HepG2 (cell line): ENCODE measurements around the gene KCTD6. TPM values are rescaled to one million over a fixed set of nuclear protein-coding genes. Genes with fewer than 3 reads are reported as not detected.
A peak's percentile ranks its signal among the peaks of the same experiment; 100 is the strongest.

Experiments
- ATAC-seq: fragments of 200-7000 bp; cut with Tn5 transposase; 3 replicates; pipeline ENCODE4 v1.9.1; 2020; ENCODE audit warnings: mild to moderate bottlenecking, moderate library complexity
- BruUV-seq: library from RNA; stranded (reverse); fragments of 400-500 nt; replicated peaks from 2 replicates; lab custom pipeline; 2021; lab: Mats Ljungman, UMichigan
- CTCF ChIA-PET: fragments of 300-600 bp; formaldehyde crosslinking; extraction: SDS; loops from one replicate; lab custom pipeline; 2021; ENCODE audit warnings: low total read pairs, inconsistent platforms, low intra/inter-chr PET ratio; lab: Yijun Ruan, JAX
- POLR2A ChIA-PET: fragments of 350-600 bp; sonication (Branson Sonifier 250); formaldehyde crosslinking; loops from one replicate; lab custom pipeline; 2020; ENCODE audit warnings: antibody characterized with exemption, inconsistent platforms; lab: Yijun Ruan, JAX
- DNase-seq: peaks from one replicate; pipeline ENCODE4 v3.0.0-alpha.2; 2015; ENCODE audit warnings: low spot score
- FAIRE-seq: peaks from 3 replicates; lab custom pipeline; 2011; peaks lifted over from hg19 to GRCh38; lab: Jason Lieb, UNC
- H2AFZ ChIP-seq: one replicate; pipeline ENCODE4 v1.6.1; 2011; ENCODE audit warnings: low read length, inconsistent platforms
- H3K27ac ChIP-seq: fragments of 300-600 bp; 3 replicates; pipeline ENCODE4 v1.8.0; 2011; ENCODE audit warnings: mixed run types, mild to moderate bottlenecking, mixed read lengths, low read length, inconsistent platforms; ENCODE audit not compliant: insufficient read depth; ENCODE audit errors: extremely low read length
- H3K27me3 ChIP-seq, 2 experiments: fragments of 200-600 bp in 1 of 2; 2 replicates in 1 of 2; 3 replicates in 1 of 2; pipeline versions ENCODE4 v1.6.0 to v1.8.0; 2011; ENCODE audit warnings: low read length in 2 of 2, mild to moderate bottlenecking in 2 of 2, moderate library complexity in 2 of 2, inconsistent platforms in 1 of 2; ENCODE audit not compliant: insufficient read depth in 2 of 2, control insufficient read depth in 1 of 2
- H3K36me3 ChIP-seq, 2 experiments: fragments of 200-600 bp in 1 of 2; replicated peaks in 1 of 2; 2 replicates in 1 of 2; 3 replicates in 1 of 2; pipeline versions ENCODE4 v1.5.1 to v1.8.0; 2011; ENCODE audit warnings: low read length in 2 of 2, inconsistent platforms in 1 of 2; ENCODE audit not compliant: insufficient read depth in 2 of 2, control insufficient read depth in 1 of 2
- H3K4me1 ChIP-seq: 2 replicates; pipeline ENCODE4 v1.5.1; 2012; ENCODE audit warnings: low read length, inconsistent platforms; ENCODE audit not compliant: insufficient read depth
- H3K4me2 ChIP-seq: 2 replicates; pipeline ENCODE4 v1.6.0; 2011; ENCODE audit warnings: low read depth, low read length, inconsistent platforms
- H3K4me3 ChIP-seq, 3 experiments: fragments of 200-600 bp in 1 of 3; sonication (generic), shearing (Covaris generic) in 1 of 3; replicated peaks in 1 of 3; 2 replicates each; pipeline ENCODE4 v1.5.1; 2011 to 2016; ENCODE audit warnings: low read length in 3 of 3, inconsistent platforms in 2 of 3, low read depth in 2 of 3, mild to moderate bottlenecking in 2 of 3, control low read depth in 1 of 3, mixed read lengths in 1 of 3; ENCODE audit not compliant: insufficient read depth in 1 of 3
- H3K79me2 ChIP-seq: one replicate; pipeline ENCODE4 v1.6.1; 2011; ENCODE audit warnings: low read length, inconsistent platforms; ENCODE audit not compliant: insufficient read depth
- H3K9ac ChIP-seq: 2 replicates; pipeline ENCODE4 v1.6.0; 2011; ENCODE audit warnings: mild to moderate bottlenecking, low read depth, low read length, inconsistent platforms; ENCODE audit not compliant: insufficient read depth
- H3K9me3 ChIP-seq: 2 replicates; pipeline ENCODE4 v1.5.1; 2012; ENCODE audit warnings: mild to moderate bottlenecking, low read length
- H4K20me1 ChIP-seq: 2 replicates; pipeline ENCODE4 v1.6.0; 2011; ENCODE audit warnings: inconsistent platforms, mild to moderate bottlenecking, low read length, moderate library complexity; ENCODE audit not compliant: insufficient read depth
- EP300 ChIP-seq, 3 experiments: sonication (generic) in 1 of 3; formaldehyde crosslinking in 1 of 3; IDR thresholded peaks; 2 replicates each; pipeline versions ENCODE4 v1.5.1 to v1.6.1; 2011 to 2020; ENCODE audit warnings: low read depth in 2 of 3, low read length in 2 of 3, borderline replicate concordance in 1 of 3, improper control_type of control experiment in 1 of 3, mild to moderate bottlenecking in 1 of 3, missing genetic modification reagents in 1 of 3, moderate library complexity in 1 of 3
- KLF12 ChIP-seq: sonication (generic); formaldehyde crosslinking; IDR thresholded peaks from 2 replicates; pipeline ENCODE4 v1.4.0; 2020; ENCODE audit warnings: missing genetic modification reagents, borderline replicate concordance
- MED13 ChIP-seq: sonication (generic); formaldehyde crosslinking; IDR thresholded peaks from 2 replicates; pipeline ENCODE4 v1.5.0; 2020; ENCODE audit warnings: missing genetic modification reagents
- ZC3H4 ChIP-seq: sonication (generic); formaldehyde crosslinking; IDR thresholded peaks from 2 replicates; pipeline ENCODE4 v1.4.0; 2020; ENCODE audit warnings: missing genetic modification reagents, borderline replicate concordance
- ZEB1 ChIP-seq: IDR thresholded peaks from 2 replicates; pipeline ENCODE4 v1.6.1; 2012; ENCODE audit warnings: mild to moderate bottlenecking, low read depth, inconsistent platforms; ENCODE audit not compliant: insufficient replicate concordance
- ZNF253 ChIP-seq: sonication (generic); formaldehyde crosslinking; IDR thresholded peaks from 2 replicates; pipeline ENCODE4 v1.8.0; 2022; ENCODE audit warnings: mild to moderate bottlenecking, missing genetic modification reagents, borderline replicate concordance
- ZNF350 ChIP-seq: sonication (generic); formaldehyde crosslinking; IDR thresholded peaks from 2 replicates; pipeline ENCODE4 v1.4.0; 2020; ENCODE audit warnings: mild to moderate bottlenecking, low read depth, missing genetic modification reagents, borderline replicate concordance
- ZNF430 ChIP-seq: sonication (generic); formaldehyde crosslinking; IDR thresholded peaks from 2 replicates; pipeline ENCODE4 v1.9.0; 2021; ENCODE audit warnings: mild to moderate bottlenecking, missing genetic modification reagents
- ZNF510 ChIP-seq: sonication (generic); formaldehyde crosslinking; IDR thresholded peaks from 2 replicates; pipeline ENCODE4 v1.4.0; 2020; ENCODE audit warnings: low read depth, mild to moderate bottlenecking, missing genetic modification reagents
- ZNF556 ChIP-seq: sonication (generic); formaldehyde crosslinking; IDR thresholded peaks from 2 replicates; pipeline ENCODE4 v1.4.0; 2020; ENCODE audit warnings: mild to moderate bottlenecking, missing genetic modification reagents, borderline replicate concordance
- ZNF776 ChIP-seq: sonication (generic); formaldehyde crosslinking; IDR thresholded peaks from 2 replicates; pipeline ENCODE4 v1.4.0; 2020; ENCODE audit warnings: mild to moderate bottlenecking, missing genetic modification reagents
- WGBS: methylation state at CpG from one replicate; pipeline ENCODE4 v1.1.6; 2017; ENCODE audit warnings: low lambda C conversion rate; 5-methylcytosine and 5-hydroxymethylcytosine counted together
- in situ Hi-C: cut with HindIII; loops from 2 replicates; pipeline ENCODE4 v1.10.0; 2017; ENCODE audit warnings: low pct_unique_long_range_greater_than_20kb; ENCODE audit not compliant: extremely low pct_ligation_motif_present
- intact Hi-C: fragments of 100-400 bp; cut with micrococcal nuclease; formaldehyde crosslinking; loops from one replicate; pipeline ENCODE4 v1.10.0; 2022; ENCODE audit not compliant: unreplicated experiment
- polyA plus RNA-seq, 8 experiments: library from polyadenylated mRNA; depleted of rRNA in 3 of 8; stranded (reverse) in 7 of 8; unstranded in 1 of 8; fragments of >200 nt; fragmentation: Illumina TruSeq in 4 of 8; extraction: Trizol in 4 of 8; gene quantifications; 2 replicates each; pipeline versions ENCODE4 v1.2.1 to v1.2.3, GENCODE V29; 2011 to 2016; ENCODE audit warnings: low read depth in 4 of 8, missing spikeins in 1 of 8, mixed read lengths in 1 of 8; ENCODE audit not compliant: insufficient read depth in 1 of 8
- total RNA-seq, 5 experiments: library from RNA; depleted of rRNA; stranded (reverse); fragments of >200 nt; fragmentation: Illumina TruSeq; extraction: Trizol; gene quantifications; 2 replicates each; pipeline ENCODE4 v1.2.3, GENCODE V29; 2016; ENCODE audit warnings: low read depth in 1 of 5
- TF ChIP-seq, protein P1 (sequence below): sonication (generic); formaldehyde crosslinking; IDR thresholded peaks from 2 replicates; pipeline ENCODE4 v1.8.0; 2022; ENCODE audit warnings: mild to moderate bottlenecking, missing genetic modification reagents, borderline replicate concordance
- TF ChIP-seq, protein P2 (sequence below): IDR thresholded peaks from 2 replicates; pipeline ENCODE4 v1.6.1; 2012; ENCODE audit warnings: low read depth, low read length, improper control_type of control experiment
- TF ChIP-seq, protein P3 (sequence below): sonication (generic); formaldehyde crosslinking; IDR thresholded peaks from 2 replicates; pipeline ENCODE4 v1.4.0; 2020; ENCODE audit warnings: mild to moderate bottlenecking, missing genetic modification reagents
- TF ChIP-seq, protein P4 (sequence below): sonication (generic); formaldehyde crosslinking; IDR thresholded peaks from 2 replicates; pipeline ENCODE4 v1.5.0; 2020; ENCODE audit warnings: missing genetic modification reagents

Gene KCTD6
- total and polyA plus RNA-seq, 2 of the 13 experiments (the other 11 are each of a cell fraction or from before 2014, with no cell fraction given) = 13.4 to 14.2 TPM

DNA sequence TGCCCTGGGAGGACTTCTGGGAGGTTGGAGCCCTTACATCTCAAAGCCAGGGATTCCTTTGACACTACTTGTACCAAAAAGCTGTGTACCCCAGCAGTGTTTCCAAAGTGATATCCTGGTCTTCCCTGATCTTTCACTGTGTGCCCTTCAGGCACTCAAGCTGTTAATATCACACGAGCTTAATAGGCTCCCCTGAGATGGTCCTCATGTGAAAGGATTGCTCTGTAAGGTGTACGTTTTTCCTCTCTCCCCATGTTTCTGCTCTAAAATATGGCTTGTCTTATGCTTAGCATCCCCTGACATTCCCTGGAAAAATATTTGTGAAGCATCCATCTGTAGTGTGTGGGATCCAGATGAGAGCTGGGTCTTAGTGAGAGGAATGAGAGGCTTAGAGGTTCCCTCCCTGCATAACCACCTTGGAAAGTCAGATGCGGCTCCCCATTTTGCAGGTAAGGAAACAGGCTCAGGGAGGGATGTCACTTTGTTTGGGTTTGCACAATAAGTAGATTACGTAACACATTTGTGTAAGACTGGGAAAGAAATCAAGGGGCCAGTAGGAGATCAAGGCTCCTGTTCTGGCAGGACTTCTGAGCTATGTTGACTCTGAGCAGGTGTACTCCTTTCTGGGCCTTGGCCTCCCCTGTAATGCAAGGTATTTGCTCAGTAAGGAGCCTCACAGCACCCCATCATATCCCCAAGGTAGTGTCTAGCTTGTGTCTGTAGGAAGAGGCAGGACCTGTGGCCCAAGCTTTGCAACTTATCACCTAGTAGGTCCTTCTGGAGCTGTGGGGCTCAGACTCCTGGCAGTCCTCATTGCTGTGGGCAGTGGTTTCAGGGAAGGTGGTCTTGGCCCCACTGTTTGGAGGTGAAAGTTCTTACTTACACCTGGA, 45.8 kb downstream of the KCTD6 start:
- intact Hi-C loops (loop anchor here (2.0 to 10.0 kb wide), 4 partner anchors 19 to 203 kb away; partner anchors contain the start of gene PXK), in situ Hi-C loops (loop anchor here (10.0 kb wide), 1 partner anchor 213 kb away; no protein-coding TSS in a partner anchor)
- CTCF ChIA-PET = no interaction called here
- POLR2A ChIA-PET = interaction anchor here (0.6 to 4.5 kb wide), 20 partner anchors 8 to 230 kb away, joined by 3 to 76 read pairs (median 6); partner anchors contain the start of genes HTD2, KCTD6 and RPP14
- whole genome bisulfite sequencing = 5% methylated on average over 4 of the region's 4 CpGs
- no peaks in the 10 kb centered on the region for H3K9me3 ChIP-seq
- H3K4me2 ChIP-seq = peak overlapping the region; percentile 87
- peak overlapping the region; percentile 64 to 78 (median 77); a peak in 5 of 6 replicates for H3K4me3 ChIP-seq
- H4K20me1 ChIP-seq = no peaks in the 10 kb centered on the region
- no TSS peak for BruUV-seq
- H3K27ac ChIP-seq = peak overlapping the region; percentile 85
- FAIRE-seq (peak; percentile 70), ATAC-seq (no peak; the same call in 2 of the 3 replicates), DNase-seq (peak; percentile 38)
- no peak overlapping the region for H2AFZ ChIP-seq
- H3K4me1 ChIP-seq = peaks cover 59% of the 10 kb centered on the region
- no peaks in the 10 kb centered on the region for H3K79me2 ChIP-seq
- H3K36me3 ChIP-seq = peaks cover 0 to 16% of the 10 kb centered on the region in 2 experiments; a peak in 3 of 5 replicates
- H3K9ac ChIP-seq = peak overlapping the region; percentile 81
- no peaks in the 10 kb centered on the region for H3K27me3 ChIP-seq
- TF ChIP-seq ZC3H4 (CRISPR knock-in tag) (no peak), ZNF776 (CRISPR knock-in tag) (no peak), ZNF430 (CRISPR knock-in tag) (no peak), ZNF350 (peak; percentile 14; the same call in 1 of the 2 replicates), ZEB1 (peak; percentile 33), KLF12 (CRISPR knock-in tag) (no peak), ZNF556 (no peak), ZNF253 (no peak), EP300 (IDR thresholded peaks at IDR 0.05; ENCODE audit: low read depth in 2 of 2, low read length in 2 of 2) (peak in 1 of 2 experiments; percentile 60; a peak in 1 of 4 replicates), EP300 (CRISPR knock-in tag; IDR thresholded peaks at IDR 0.05; ENCODE audit: borderline replicate concordance) (no peak), ZNF510 (CRISPR knock-in tag) (no peak), MED13 (no peak)
- TF ChIP-seq, protein P1, sequence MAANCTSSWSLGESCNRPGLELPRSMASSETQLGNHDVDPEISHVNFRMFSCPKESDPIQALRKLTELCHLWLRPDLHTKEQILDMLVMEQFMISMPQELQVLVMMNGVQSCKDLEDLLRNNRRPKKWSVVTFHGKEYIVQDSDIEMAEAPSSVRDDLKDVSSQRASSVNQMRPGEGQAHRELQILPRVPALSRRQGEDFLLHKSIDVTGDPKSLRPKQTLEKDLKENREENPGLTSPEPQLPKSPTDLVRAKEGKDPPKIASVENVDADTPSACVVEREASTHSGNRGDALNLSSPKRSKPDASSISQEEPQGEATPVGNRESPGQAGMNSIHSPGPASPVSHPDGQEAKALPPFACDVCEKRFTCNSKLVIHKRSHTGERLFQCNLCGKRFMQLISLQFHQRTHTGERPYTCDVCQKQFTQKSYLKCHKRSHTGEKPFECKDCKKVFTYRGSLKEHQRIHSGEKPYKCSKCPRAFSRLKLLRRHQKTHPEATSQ (CRISPR knock-in tag) = peak; percentile 51; the same call in 1 of the 2 replicates
- TF ChIP-seq, protein P2, sequence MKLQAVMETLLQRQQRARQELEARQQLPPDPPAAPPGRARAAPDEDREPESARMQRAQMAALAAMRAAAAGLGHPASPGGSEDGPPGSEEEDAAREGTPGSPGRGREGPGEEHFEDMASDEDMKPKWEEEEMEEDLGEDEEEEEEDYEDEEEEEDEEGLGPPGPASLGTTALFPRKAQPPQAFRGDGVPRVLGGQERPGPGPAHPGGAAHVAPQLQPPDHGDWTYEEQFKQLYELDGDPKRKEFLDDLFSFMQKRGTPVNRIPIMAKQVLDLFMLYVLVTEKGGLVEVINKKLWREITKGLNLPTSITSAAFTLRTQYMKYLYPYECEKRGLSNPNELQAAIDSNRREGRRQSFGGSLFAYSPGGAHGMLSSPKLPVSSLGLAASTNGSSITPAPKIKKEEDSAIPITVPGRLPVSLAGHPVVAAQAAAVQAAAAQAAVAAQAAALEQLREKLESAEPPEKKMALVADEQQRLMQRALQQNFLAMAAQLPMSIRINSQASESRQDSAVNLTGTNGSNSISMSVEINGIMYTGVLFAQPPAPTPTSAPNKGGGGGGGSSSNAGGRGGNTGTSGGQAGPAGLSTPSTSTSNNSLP = no peak
- TF ChIP-seq, protein P3, sequence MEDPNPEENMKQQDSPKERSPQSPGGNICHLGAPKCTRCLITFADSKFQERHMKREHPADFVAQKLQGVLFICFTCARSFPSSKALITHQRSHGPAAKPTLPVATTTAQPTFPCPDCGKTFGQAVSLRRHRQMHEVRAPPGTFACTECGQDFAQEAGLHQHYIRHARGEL = no peak
- TF ChIP-seq, protein P4, sequence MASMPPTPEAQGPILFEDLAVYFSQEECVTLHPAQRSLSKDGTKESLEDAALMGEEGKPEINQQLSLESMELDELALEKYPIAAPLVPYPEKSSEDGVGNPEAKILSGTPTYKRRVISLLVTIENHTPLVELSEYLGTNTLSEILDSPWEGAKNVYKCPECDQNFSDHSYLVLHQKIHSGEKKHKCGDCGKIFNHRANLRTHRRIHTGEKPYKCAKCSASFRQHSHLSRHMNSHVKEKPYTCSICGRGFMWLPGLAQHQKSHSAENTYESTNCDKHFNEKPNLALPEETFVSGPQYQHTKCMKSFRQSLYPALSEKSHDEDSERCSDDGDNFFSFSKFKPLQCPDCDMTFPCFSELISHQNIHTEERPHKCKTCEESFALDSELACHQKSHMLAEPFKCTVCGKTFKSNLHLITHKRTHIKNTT (CRISPR knock-in tag) = no peak
